A673 (cell line): ENCODE results near the gene PCSK1.

Experiments
- CTCF ChIP-seq: fragments of 300-800, 200-600 bp; sonication (generic); conservative IDR thresholded peaks from 2 replicates; pipeline ENCODE4 v1.5.1; 2017; ENCODE audit warnings: low read depth, mild to moderate bottlenecking, antibody characterized with exemption, low read length, moderate library complexity, mixed read lengths
- EZH2 ChIP-seq: fragments of 200-600 bp; sonication (generic); IDR thresholded peaks from 2 replicates; pipeline ENCODE4 v1.6.1; 2017; ENCODE audit warnings: borderline replicate concordance, low read depth, mild to moderate bottlenecking, mixed read lengths, antibody characterized with exemption, low read length; ENCODE audit not compliant: poor library complexity, severe bottlenecking

- TF ChIP-seq CTCF (no peak), EZH2 (no peak)
These were observed 62.1 kb downstream of the PCSK1 start for GRCh38 chr5:96370976-96371375.
